GM18508 (cell line): ENCODE data around the gene RFX4.

Experiments used
- ATAC-seq: cut with Tn5 transposase; IDR thresholded peaks from one replicate; pipeline ENCODE4 v1.9.1; 2021; ENCODE audit warnings: moderate number of reproducible peaks; ENCODE audit not compliant: insufficient read depth, unreplicated experiment

RFX4 gene

DNA sequence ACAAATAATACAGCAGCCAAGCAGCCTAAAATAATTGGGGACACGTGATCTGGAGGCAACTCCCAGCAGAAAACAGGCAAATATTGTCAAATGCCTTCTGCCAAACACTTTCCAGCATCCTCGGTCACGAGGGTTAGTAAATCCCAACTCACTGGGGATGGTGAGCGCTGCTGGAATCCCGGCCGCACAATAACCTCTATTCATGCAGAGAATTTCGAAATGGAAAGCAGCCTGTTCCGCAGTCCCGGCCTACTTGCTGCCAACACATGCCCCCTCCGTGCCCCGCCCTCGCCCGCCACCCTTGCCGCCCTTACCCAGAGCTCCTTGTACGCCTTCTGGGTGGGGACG, 62.2 kb downstream of the RFX4 start:
- ATAC-seq, result no peak

DNA sequence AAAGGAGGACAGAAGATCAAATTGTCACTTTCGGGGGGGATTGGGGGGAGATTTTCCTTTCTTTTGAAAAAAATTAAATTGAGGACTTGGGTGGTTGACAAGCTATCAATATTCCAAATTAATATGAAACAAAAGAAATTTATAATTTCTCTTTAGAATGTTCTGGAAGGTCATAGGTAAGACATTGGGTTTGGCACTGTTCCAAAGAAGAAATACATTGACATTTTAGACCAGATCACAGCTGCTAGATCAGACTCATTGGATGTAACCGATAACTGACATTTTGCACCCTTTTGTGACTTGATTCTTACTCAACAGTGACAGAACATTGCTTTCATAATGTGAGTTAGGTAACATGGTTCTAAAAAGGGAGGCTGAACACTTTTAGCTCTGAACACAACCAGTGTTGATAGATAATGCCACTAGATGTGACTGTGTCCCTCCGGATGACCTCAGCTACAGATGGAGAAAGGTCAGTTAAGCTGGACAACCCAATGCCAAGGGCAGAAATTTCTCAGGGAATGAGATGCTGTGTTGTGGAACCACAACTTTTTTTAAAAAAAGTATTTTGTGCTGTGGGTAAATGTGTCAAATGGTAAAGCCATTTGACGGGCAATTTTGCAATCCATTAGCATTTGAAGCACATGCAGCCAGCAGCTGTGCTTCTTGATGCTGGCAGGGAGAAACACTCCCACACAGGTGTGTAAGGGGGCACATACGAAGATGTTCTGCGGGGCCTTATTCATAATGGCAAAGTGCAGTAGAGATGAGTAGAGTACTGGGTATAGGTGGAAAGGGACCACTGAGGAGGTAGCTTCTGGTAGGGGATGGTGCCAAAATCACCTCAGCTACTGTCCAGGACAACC, 62.9 kb downstream of the RFX4 start:
- no peak for ATAC-seq

DNA sequence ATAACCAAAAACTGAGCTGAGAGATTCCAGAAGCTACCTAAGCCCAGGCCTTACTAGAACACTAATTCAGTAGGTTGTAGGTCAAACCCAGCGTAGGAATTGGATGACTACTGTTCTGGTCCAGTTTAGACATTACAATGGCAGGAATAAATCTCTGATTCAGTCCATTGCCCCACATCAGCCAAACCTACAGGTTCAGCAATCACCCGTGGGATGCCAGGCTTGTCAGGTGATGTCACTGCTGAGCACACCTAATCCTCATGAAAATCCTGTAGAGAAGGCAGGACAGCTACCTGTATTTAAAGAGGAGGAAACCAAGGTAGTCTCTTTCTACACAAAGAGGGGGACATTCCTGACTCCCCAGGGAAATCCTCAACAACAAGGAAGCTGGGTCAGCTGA, 63.7 kb downstream of the RFX4 start:
- ATAC-seq, result no peak

DNA sequence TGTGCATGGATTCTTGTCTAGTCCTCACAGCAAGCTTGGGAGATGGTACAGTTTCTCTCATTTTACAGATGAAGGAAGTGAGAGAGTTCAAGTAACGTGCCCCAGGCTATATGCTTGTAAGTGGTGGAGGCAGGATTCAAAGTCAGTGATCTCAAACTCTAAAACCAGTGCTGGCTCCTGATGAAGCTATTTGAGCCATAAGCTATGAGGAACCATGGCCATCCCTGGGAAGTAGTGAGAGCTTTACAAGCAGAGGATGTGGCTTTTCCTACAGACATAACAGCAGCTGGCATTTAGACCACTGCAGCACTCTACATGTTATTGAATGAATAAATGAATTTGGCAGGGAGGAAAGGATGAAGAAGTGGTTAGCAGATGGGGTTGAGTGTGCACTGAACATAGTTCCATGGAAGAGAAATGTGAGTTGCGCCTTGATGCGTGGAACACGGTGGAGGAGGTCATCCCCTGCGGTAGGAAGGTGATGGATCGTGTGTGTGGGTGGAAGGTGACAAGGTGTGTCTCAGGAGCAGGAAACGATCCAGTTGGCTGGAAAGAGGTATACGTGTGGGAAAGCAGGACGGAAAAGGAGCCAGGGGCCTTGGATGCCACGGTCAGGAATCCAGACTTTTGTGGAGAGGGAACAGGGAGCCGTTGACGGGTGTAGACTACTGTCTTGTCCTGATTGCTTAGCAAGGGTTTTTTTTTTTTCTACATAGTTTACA, 65.2 kb downstream of the RFX4 start:
- no peak for ATAC-seq

DNA sequence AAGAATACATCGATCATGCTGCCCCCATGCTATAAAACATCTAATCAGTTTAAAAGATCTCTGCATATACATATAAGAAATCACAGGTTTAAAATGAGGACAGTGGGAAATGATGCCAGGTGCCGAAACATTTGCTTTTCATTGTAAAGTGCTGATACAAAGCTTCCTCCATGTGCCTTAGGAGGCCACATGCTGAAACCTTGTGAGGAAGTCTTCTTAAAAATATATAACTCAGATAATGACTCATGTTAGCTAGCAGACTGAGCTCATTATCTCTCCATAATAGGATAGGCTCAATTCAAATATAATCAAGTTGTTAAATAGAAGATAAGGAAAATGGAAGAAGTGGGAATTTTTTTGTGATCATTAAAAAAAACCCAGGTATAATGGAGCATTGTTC, 65.9 kb downstream of the RFX4 start:
- ATAC-seq, result no peak

DNA sequence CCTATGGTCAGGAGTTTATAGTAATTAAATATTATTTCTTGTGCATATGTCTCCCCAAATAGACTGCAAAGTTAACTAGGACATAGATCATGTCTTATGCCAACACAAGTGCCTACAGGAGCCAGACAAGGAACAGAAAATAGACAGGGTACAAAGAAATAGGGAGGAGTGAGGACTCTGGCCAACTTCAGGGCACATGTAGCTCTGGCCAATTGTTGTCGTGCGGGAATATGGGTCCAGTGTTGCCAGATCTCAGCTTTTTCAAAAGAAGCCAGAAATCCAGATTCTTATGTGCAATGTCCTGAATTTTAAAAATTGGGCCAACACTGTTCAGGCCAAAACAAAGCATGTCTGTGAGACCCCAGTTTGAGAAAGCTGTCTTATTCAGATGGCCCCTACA, 68.7 kb downstream of the RFX4 start:
- no peak for ATAC-seq

DNA sequence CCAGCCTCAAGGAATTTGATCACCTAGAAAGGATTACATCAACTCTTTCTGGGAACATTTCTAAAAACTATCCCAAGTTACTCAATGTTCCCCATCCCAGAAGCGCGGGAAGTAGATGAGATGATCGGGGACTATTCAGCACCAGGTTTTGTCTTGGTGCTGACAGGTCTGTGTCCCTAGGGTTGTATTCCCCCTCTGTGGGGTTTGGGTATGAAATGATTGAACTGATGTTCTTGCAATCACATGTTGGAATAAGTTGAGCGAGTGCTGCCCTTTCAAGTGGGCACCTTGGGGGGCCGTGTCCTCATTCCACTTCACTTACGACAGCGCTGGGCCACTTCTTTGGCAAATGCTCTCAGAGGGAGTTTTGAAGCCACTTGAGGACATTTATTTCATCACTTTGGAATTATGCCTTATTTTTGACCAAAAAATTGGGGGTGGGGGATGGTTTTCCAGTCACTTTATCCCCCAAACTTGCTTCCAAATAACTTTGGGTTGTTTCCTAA, 69.8 kb downstream of the RFX4 start:
- no peak for ATAC-seq

DNA sequence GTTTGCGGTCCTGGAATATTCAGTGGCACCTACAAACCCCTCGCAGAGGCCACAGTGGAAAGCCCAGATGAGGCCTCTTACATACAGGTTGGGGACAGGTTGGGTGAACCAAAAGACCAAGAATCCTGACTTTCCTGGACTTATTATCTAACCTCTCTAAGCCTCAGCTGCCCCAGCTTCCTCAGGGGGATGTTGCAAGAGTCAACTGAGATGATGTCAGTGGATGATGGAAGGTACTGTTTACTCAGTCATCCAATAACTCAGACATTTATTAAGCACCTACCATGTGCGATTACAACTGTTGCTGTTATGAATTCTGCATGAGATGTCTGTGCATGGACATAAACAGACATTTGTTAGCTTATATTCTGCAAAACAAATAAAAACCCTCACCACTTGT, 72.8 kb downstream of the RFX4 start:
- no peak for ATAC-seq

DNA sequence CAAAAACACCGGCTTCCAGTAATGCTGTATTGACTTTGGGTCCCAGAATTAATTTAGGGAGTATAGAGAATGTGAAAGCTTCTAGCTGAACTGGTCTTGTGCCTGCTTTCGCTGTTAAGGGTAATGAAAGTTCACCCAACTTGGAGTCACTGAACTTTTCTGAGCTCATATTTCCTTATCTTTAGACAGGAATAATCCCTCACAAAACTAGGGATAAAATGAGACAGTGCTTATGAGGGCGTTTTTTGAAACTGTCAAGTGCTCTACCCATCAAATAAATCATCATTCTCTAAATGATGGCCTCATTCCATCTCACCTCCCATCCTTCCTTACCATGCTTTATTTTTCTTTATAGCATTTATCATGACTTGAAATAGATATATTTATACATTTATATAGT, 74.7 kb downstream of the RFX4 start:
- ATAC-seq, result no peak

DNA sequence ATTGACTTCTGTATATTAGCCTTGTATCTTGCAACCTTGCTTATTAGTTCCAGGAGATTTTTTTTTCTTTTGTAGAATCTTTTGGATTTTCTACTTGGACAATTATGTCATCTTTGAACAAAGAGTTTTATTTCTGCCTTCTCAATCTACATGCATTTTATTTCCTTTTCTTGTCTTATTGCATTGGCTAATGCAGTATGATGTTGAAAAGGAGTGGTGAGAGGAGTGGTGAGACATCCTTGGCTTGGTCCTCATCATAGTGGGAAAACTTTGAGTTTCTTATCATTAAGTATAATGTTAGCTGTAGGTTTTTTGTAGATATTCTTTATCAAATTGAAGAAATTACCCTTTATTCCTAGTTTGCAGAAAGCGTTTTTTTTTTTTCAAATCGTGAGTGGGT, 80.6 kb downstream of the RFX4 start:
- no peak for ATAC-seq

DNA sequence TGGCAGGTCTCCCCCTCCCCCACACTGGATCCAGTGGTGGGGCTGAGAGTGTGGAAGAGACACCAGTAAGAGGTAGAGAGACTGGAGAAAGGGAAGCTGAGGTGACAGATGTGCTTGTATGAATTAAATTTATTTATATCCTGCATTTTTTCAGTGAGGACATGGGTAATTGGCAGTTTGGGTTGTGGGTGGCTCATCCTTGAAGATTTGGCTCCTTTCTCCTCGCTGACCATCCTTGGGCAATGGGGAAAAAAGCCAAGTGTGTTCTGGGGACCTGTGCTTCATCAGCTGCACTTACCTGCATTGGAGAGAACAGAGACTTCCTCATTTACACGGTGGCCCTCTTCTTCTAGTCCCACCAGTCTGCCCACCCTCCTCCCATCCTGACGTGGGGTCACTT, 86.4 kb downstream of the RFX4 start:
- ATAC-seq, result no peak

DNA sequence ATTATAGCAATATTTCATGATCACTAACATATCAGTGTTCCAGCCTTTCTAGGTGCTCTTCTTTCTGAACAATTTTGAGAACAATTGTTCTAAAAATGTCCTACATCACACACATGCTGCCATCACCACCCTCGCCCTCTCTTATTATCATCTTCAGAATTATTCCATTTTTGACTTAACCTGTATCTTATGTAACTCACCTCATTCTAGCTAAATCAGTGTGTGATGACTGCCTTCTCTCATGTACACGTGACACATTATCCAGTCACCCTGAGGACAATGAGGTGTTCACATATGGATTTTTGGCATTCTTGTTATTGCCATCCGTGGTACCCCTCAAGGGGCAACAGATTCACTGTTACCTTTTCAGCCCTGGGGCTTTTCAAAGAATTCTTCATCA, 87.3 kb downstream of the RFX4 start:
- no peak for ATAC-seq

DNA sequence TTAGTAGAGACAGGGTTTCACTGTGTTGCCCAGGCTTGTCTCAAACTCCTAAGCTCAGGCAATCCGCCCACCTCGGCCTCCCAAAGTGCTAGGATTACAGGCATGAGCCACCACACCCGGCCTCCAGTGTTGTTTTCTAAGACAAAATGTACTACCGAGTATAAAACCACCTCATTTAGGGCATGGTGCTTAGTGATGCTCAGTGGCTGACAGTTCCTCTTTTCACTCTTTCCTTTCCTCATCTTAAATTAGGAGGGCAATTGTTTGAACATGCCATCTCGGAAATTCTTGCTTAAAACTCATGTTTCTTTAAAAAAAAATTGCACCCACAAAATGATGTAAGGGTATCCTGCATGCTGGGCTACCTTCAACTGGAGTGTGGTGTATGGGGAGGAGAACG, 89.0 kb downstream of the RFX4 start:
- no peak for ATAC-seq

DNA sequence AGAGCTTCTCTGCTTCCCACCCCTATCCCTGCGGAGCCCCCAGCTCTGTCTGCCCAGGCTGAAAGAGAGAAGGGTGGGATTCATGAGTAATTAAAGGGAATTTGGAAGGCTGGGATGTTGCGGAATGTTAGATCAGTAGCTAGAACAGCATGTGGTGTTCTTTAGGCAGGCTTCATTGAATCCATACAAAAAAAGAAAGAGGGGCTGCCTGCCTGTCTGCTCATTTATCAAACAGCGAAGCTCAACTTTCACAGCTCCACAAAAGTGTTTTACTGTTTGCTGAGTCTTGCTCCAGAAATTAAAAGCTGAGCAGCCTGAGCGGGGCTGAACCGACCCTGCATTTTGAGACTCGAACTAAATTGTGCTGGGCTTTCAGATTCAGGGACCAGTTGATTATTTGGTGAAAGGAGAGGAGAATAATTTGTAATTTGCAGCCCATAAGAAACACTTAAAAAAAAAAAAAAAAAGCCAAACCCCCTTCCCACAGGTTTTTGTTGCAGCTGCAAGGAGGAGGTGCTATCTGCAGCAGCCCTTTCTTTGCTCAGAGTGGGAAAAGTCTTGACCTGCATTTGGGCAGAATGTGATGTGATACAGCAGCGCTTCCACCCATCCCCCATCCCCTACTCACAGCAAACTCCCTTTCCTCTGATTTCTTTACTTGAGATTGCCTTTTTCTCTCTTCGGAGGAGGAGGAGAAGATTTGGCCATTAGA, 89.7 kb downstream of the RFX4 start:
- ATAC-seq, result no peak

DNA sequence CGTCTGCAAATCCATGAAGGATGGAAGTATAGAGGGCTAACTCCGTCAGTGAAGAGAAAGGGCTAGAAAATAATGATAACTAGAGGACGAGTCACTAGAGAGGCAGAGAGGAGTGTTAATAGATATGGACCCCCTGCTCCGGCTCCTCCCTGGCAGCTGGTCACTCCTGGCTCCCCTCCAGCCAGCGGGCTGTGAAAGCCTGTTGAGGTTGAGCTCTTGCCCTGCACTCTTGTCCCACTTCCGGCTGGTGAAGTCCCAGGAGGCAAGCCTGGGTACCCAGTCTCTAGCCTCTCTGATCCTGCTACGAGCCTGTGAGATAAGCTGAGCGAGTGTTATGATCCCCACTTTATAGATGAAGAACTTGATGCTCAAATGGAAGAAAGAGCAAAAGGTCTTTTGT, 90.3 kb downstream of the RFX4 start:
- no peak for ATAC-seq

DNA sequence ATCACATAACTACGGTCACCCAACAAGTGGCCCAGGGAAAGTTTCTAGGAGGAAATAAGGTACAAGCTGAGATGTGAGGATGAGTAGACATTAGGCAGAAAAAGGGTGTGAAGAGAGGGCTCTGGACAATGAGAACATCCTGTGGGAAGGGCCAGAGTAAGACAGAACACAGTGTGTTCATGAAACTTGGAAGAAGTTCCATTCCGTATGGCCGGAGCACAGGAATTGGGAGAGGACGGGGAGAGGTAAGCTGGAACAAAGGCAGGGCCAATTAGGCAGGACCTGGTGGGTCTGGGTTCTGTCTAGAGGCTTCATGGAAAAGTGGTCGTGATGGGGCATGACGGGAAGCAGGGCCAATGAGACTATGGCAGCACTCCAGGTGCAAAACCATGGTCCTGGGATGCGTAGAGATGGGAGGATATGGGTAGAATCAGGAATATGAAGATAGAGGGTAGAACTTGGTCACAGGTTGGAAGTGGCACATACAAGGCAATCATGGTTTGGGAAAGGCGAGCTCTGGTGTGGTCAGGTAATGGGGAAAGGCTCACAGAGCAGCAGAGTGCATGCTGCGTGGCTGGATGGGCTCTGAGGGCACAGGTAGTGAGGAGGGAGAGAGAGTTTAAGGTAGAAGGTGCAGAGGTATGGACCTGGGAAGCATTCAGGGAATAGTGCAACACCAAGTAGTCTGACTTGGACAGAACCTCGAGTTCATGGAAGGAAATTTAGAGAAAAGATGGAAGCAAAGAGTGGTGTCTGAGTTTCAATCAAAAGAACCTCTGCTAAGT, 93.0 kb downstream of the RFX4 start:
- no peak for ATAC-seq

DNA sequence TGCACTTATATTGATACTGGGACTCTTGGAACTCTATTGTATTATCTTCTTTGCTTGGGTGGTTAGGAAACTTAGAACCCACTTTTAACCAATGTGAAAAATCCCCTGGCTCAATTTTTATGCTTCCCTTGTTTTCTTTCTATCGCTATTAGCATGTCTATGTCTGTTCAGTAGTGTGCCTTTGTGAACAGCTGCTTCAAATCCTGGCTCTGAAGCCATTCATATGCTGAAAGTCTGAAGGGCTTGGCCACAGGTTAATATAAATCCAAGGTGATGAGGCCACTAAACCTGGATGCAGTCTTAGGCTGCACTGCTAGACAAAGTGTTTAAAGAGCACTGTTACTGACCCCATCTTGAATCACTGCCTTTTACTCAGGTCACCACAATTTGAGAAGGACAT, 96.8 kb downstream of the RFX4 start:
- no peak for ATAC-seq

DNA sequence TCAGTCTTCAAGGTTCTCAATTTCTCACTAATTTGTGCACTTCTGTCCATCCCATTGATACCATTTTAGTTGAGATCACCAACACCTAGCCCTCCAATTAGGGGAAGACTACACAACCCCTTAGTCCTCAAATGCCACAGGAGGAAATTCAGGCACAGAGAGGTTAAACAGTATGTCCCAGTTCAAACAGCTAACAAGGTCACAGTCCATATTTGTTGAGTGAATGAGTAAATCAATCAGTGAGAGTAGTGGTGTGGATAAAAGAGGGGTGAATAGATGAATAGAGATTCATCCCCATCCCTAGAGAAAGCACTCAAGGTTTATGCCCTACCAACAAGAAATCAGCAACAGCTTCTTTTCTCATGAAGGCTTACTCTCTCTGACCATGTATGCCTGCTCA, 97.5 kb downstream of the RFX4 start:
- no peak for ATAC-seq

DNA sequence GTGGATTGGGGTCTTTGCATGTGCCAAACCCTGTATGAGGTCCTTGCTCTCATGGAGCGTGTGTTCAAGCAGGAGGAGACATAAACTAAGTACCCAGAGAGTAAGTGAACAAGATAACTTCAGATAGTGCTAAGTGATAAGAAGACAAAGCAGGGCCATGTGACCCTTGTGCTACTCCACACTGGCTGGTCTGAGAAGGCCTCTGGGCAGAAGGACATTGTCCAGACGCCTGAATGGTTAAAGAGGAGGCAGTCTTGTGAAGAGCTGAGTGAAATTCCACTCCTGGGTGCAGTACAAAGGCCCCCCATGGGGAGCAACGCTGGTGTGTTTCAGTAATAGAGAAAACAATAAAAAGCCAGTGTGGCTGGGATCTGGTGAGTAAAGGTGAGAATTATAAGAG, 98.4 kb downstream of the RFX4 start:
- ATAC-seq, result no peak

DNA sequence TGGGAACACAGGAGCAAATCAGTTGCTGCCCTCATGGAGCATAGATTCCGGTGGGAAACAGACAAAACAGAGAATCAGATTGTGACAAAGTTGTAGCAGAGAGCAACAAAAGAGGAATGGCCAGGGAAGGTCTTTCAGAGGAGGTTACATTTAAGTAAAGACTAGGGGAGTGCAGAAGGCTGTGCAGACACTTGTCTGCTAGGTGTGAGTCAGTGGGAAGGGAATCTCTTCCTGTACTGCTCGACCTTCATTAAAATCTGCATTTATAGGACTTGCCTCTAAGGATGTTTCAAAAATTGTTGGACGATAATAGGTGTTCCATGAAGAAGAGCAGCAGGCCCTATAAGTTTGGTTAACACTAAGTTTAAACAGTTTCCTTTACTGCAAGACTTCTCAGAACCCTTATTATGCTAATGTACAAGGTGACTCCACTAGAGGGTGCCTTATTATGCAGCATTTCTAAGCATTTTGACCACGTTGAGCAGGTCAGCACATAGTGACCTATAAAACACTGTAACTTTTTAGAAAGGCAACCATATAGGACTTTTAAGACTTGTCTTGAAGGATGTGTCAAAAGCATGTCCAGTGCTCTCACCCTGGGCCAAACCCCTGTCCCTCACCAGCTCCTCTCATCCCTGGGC, 99.9 kb downstream of the RFX4 start:
- no peak for ATAC-seq
